SHP77 treated with DMSO at 0.1 percent for 48 hours (cell line): Measurements from ENCODE around the gene RBM46.

ENCODE experiments used
- DNase-seq: peaks from one replicate; lab custom pipeline; 2025; lab: John Stamatoyannopoulos, UW

Gene RBM46, protein sequence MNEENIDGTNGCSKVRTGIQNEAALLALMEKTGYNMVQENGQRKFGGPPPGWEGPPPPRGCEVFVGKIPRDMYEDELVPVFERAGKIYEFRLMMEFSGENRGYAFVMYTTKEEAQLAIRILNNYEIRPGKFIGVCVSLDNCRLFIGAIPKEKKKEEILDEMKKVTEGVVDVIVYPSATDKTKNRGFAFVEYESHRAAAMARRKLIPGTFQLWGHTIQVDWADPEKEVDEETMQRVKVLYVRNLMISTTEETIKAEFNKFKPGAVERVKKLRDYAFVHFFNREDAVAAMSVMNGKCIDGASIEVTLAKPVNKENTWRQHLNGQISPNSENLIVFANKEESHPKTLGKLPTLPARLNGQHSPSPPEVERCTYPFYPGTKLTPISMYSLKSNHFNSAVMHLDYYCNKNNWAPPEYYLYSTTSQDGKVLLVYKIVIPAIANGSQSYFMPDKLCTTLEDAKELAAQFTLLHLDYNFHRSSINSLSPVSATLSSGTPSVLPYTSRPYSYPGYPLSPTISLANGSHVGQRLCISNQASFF

DNA sequence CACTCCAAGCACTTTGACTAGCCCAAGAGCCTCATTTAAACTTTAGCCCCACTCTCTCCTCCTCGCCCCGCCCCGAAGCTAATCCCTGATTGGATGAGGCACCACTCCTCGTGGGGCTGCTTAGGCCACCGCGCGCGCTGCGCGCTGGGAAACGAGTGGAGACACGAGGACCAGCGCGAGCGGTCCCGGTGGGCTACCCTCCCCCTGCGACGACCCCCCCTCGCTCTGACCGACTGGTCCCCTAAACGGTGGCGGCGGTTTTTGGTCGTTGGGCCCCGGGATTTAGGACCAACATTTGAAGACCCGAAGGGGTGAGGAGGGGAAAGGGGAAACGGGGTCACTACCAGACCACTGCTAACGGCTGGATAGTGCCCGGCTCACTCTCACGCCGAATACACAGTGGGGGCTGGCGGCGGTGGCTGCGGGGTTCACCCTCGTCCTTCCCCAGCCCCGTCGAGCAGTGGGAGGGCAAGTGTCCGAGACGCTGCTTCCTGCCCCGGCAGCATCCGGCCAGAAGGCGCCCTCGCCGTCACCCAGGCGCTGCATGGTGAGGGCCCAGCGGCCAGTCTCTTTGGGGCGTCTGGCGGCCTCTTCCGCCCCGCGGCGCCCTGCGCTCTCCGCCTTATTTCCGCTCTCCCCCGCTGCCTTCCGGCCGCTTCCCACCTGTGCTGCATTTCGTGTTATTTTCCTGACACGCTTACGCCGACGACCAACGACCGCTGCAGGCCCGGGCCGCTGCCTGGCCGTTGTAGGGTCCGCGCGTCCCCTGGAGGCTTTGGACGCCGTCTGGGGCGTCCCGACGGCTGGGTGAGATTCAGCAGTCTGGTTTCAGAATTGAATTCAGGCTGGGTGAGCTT is at the start of gene RBM46:
TSS of gene RBM46 (plus strand) at position 147 of the 857 bp plus-strand sequence. CDS start 15,481 bp downstream, outside the sequence.
- DNase-seq = no peak

DNA sequence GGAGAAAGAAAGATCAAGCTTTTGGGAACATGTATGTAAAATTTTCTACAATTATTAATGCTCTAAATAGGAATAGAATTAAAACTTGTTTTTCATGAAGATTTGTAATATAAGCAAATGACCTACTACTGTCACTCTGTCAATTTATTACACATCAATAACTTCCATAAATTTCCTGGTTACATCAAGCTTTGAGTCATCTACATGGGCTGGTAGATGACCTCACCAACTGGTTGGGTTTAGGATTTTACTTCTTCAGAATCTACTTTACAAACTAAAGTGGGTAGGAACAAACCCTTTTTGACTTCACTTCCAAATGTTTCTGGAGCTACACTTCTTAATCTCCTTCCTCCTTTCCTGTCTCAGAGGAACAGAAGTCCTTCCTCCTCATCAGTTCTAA is 49.3 kb upstream of the RBM46 start:
- DNase-seq = no peak

DNA sequence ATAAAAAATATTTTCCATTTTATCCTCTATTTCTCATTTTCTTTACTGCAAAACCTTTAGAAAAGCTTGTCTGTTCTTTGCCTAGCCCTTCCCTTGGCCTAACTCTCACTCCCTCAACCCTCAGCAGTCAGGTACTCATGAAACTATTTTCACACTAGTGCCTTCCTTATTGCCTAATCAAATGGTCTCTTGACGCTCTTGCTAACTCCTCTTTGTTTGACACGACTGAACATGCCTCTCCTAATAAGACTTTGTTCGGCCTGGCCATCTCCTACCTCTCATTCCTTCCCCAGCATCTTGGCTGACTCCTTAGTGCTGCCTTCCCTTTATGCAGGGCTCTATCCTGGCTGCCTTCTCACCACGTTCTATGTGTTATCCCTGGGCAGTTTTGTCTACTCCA is 48.4 kb upstream of the RBM46 start:
- DNase-seq = no peak

DNA sequence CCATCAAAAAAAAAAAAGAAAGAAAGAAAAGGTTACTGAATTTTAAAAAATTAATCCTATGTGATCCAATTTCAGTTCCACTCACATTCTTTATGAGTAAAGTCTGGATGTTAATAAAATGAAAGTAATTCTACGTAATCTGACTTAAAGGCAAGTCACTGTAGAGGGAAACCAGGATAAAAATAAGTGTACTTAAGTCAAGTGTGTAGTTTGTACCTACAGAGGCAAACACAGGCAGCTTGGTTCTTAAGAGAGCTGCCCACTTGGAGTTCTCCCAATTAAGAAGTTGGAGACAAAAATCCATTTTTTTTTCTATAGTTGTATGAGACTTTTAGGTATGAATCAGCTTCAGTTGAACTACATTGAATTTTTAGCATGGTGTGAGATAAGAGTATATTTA is 44.3 kb upstream of the RBM46 start:
- DNase-seq = no peak

DNA sequence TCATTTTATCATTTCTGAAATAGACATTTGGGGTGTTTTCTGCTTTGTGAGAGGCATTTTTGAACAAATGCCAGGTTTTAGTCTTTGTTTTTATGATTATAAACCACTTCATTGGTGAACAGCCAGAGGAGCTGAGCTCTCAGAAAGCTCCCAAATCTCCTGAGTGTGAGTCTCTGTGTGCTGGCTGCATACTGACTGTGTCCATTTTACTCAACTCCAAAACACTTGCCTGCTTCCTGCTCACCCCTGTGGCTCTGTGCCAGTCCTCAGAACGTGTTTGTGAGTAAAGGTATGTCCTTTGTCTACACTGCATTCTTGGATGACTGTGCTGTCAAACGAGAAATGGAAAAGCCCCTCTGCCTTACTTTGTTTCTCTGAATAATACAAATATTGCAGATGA is 42.6 kb upstream of the RBM46 start:
- DNase-seq = no peak

DNA sequence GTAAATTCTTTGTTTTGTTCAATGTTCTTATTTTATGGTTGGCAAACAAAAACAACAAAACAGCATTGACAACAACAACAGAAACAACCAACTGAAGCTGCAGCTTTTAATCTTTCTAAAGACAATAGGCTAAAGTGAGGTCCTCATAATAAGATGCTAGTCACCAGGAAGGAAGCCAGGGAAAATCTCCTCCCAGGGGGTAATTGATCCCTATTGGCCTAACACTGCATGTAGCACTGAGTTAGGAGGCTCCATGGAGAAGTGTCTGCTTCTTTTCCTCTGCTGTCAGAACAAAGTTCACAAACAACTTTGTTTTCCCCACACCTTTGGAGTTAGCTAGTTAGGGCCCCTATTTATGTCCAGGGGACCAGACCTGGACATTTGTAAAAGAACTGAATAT is 42.0 kb upstream of the RBM46 start:
- no peak for DNase-seq

DNA sequence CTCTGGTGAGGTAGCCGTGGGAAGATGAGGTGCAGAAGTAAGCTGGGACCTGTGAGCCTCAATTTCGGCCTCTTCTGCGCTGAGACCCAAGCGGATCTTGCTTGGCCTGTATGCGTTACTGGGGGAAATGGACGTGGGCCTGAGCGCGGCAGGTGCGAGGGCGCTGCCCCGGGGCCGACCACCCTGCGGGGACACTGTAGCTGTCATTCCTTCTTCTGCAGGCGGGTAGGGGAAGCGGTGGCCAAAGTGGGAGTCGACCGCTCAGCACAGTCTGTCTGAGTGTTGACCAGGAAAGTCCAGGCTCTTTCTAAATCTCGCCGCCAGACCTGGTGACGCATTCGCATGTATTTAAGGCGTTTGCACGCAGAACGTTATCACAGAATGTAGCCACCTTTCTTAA is 40.6 kb upstream of the RBM46 start:
- DNase-seq = no peak

DNA sequence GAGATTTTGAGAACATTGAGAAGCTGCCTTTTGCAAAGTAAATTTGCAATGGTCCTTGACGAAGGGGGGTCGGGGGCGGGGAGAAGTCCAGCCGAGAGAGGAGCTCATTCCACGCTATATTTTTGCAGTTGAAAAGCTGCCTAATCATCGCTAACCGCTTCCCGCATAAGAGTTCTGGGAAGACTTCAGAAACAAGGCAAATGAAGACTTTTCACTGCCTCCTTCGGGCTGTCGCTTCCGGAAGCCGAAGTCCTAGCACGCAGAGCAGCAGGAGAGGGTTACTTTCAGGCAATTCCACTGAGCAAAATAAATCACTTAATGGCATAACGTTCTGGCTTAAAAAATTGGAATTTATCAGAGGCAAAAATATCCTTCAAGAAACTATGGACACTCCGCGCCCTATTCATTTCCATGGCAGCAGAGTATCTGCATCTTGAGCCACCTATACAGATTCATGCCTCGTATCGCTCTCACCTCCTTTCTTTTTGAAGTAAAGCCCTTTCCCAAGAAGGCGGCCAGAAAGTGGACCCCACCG is 39.9 kb upstream of the RBM46 start:
- no peak for DNase-seq

DNA sequence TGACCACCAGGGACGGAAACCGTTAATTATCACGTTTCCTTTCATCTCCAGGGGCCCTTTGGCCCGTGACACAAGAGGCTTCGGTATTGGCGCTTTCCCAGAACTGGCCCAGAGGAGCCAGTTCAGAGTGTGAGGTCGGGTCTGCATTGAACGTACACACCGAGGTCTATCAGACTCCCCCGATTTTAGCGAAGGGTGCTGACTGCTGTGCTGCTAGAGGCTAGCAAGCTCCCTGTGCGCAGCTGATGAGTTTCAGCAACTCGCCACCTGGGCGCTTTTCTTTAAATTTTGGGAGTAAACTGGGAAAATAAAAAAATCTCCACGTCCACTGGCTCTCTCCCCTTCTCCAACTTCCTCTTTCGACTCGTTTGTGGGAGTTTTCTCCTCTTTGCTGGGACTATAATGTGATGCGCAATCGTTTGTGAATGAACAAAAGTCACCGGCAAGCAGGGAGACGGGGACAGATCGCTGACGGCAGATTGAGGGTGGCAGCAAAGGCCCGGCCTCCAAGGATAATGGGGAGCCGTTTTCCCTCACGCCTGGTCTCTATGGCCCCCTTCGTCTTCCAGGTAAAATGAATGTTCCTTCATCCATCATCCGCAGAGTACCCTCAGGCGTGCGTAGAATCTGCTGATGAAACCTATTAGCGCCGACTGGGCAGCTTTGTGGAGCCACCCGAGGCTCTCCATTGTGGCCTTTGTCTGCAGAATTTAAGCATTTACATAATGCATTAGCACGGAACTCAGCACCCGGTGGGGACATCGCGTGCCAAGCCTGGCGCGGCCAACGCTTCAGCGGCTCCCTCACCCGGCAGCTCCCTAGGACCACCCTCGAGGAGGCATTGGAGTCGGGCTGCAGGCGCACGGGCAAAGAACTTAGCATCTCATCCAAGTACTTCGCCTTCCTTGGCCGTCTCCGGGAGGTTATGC is 38.9 kb upstream of the RBM46 start:
- no peak for DNase-seq

DNA sequence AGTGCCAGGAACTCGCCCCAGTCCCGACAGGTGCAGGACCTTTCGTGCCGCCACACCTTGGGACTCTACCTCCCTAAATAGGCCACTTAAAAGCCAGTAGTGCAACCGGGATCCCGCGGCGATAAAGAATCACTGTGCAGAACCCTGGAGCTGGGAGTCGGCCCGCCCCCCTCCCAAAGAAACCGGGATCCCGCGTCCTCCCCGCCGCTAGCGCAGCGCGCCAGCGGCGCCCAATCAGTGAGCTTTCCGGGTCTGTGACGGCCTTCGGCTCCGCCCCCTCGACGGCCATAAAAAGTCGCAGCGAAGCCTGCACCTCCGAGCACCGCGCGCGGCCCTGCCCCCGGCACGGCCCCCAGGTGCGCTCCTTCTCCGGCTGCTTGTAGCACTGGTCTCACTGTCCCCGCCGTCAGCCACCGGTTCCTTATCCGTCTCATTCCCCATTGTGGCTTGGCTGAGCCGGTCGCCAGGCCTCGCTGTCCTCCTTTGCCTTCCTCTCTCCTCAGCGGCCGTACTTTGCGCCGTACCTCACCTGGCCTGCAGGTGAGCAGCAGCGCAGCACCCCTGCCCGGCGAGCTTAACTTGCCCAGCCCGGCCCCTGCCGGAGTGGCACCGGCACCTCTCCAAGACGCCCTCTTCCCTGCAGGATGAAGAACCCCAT is 37.3 kb upstream of the RBM46 start, which contains the start of gene LRAT:
TSS of gene LRAT (plus strand) at position 318 of the 658 bp plus-strand sequence. CDS start at position 645, 327 bp downstream.
- DNase-seq = no peak

DNA sequence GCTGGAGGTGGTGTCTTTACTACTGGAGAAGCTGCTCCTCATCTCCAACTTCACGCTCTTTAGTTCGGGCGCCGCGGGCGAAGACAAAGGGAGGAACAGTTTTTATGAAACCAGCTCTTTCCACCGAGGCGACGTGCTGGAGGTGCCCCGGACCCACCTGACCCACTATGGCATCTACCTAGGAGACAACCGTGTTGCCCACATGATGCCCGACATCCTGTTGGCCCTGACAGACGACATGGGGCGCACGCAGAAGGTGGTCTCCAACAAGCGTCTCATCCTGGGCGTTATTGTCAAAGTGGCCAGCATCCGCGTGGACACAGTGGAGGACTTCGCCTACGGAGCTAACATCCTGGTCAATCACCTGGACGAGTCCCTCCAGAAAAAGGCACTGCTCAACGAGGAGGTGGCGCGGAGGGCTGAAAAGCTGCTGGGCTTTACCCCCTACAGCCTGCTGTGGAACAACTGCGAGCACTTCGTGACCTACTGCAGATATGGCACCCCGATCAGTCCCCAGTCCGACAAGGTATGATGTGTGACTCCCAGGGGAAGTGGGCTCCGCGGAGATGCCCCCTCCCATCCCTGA is 36.6 kb upstream of the RBM46 start:
- DNase-seq = no peak

DNA sequence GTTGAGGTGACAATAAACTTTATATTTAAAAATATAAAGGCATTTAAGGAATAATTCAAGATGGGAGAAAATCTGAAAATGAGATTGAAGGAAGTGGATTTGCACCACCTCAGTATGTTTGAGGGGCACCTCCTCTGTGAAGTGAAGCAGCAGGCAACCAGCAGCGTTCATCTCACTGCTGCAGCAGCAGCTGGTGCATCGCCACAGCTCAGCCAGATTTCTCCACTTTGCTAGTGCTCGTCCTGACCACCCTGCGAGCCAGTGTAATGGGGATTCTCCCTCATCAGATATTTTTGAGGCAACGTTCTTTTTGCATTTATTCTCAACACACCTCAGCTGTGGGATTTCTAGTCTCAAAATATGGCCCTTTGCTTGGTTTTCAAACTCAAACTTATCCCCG is 23.4 kb upstream of the RBM46 start:
- no peak for DNase-seq

DNA sequence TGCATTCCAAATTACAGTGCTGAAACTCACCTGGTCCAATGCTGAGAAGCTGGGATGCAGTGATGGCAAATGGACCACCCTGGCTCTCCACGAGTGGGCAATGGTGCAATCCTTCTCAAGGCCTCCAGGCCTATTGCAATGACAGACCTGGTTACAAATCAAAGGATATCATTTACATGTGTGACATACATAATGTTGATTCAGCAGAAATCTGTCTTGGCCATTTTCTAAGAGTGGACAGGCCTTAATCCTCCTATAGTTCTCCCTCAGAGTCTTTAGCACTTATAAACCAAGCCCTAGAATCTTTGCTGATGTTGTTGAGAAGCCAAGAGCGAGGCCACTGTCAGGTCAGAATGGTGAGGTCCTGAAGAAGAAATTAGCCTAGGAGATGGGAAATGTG is 20.2 kb upstream of the RBM46 start:
- DNase-seq = no peak

DNA sequence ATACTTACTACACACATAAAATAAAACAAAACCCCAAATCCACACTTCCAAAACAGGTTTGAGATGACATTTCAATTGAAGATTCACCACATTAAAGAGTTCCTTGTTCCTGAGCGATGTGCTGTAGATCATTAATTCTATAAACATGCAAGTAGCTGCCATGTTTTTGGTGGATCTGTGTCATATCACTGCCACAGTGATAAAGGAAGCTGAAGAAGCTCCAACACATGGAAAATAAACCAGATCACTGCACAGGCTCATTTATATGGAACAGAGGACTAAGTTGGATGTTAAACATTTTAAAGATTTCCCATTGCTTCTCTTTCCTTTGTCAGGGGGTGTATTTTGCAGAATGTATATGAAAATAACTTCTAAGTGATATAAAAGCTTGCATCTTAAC is 2.8 kb upstream of the RBM46 start:
- no peak for DNase-seq

DNA sequence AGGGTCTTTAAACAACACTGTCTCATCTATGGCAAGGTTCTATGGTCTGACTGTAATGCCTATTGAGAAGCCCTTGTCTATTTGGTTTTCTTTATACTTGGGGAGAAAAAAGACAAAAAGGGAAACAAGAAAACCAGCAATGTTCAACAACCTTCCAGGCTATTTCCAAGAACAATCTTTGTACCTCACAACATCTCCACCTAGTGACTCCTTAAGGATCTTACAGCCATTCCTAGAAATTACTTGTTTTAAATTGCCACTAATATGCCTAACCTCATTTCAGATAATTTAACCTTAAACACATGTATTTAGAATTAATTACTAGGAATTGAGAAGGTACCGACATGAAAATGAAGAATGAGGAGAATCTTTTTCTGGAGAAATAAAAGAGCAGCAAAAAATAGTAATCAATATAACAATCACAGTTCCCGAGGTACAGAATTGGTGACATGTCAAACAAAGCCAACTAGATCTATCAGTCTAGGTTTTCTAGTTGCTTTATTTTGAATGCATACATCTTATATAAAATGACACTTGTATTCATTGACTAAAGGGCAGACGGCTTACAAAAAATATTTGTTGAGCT is 1.6 kb upstream of the RBM46 start:
- no peak for DNase-seq

DNA sequence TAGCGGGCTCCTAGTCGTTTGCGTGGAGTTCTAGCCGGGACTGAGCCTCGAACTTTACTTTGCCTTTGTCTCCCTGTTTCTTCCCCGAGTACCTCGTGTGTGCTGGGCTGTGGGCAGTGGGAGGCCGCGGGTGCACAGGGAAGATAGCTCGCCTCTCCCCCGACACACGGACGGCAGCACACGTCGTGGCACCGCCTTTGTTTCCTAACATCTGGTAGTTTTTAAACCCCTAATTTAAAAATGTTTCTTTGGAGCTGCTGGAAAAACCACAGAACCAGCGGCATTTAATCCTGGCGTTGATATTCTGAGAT is 866 bp downstream of the RBM46 start:
- no peak for DNase-seq

DNA sequence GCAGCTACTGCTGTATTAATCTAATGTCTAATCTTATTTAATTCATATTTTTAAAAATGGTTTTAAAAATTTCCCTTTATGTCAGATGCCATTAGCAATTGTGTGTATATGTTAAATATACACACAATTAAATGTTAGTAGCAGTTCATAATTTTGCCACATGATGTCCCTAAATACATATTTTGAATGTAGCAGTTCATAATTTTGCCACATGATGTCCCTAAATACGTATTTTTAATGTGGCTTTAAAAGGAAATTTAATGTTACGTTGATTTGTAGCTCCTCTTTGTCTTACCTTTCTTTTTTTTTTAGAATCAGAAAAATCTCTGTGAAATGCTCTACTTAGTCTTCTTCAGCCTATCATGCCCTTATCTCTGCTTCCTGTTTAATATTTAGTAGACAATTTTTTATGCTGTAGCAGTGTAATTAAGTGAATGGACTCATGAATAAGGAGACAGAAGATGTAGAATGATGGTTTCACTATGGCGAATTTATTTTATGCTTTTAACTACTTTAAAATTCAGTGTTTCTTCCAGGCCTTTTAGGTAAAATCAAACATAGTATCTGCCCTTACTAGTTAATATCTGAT is 26.1 kb downstream of the RBM46 start:
- DNase-seq = no peak

DNA sequence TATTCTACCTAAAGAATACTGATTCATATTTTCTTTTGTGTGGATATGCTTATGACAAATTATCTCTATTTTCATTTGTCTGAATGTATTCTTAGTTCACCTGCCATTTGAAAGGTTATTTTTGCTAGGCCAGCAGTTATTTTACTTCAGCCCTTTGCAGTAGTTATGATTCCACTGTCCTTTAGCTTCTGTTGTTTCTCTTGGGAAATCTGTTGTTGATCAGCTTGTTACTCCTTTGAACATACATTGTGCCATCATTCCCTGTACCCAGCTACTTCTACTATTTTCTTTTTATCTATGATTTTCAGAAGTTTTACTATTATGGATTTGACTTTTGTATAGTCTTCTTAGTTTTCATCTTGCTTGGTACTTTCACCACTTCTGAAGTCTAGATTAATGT is 37.2 kb downstream of the RBM46 start:
- DNase-seq = no peak

DNA sequence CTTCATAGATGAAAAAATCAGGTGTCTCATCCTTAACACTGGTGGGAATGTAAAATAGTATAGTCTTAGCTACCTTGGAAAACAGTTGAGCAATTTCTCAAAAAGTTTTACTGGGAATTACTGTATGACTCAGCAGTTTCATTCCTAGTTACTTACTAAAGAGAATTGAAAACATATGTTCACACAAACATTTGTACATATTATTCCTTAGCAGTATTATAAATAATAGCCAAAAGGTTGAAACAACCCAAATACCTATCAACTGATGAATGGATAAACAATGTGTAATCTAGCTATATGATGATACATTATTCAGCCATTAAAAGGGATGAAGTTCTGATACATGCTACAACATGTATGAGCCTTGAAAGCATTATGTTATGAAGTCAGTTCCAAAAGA is 41.7 kb downstream of the RBM46 start:
- no peak for DNase-seq

DNA sequence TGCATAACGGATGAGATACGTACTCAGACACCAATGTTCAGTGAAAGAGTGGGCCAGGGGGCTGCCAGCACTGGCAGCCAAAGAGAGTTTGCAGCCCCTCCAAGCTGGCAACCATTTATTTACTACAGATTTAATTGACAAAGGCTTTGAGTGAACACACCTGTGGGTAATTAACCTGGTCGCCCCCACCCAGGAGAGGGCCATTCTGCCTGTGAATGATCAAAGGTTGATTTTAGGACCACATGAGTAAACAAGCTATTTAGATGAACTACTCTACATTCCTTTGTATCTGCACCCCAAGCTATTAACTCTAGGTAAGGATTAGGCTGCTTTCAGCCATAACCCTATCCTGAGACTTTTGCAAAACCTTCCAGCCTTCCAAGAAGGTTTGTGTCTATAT is 55.0 kb downstream of the RBM46 start:
- no peak for DNase-seq
